GM13976 (cell line): ENCODE results near the gene PHF23.

Source experiments
- DNase-seq: peaks from one replicate; pipeline ENCODE4 v3.0.0; 2012; ENCODE audit warnings: low spot score
- CTCF ChIP-seq: IDR thresholded peaks from 2 replicates; pipeline ENCODE4 v1.5.1; 2012; ENCODE audit warnings: borderline replicate concordance, mild to moderate bottlenecking; ENCODE audit not compliant: insufficient read depth; ENCODE audit errors: extremely low read depth, missing control alignments, control extremely low read depth
- in situ Hi-C: fragments of 300-500 bp; cut with MboI; formaldehyde crosslinking; loops from one replicate; pipeline ENCODE4 v1.12.0; 2022; ENCODE audit warnings: low sequenced_read_pairs, mixed read lengths, inconsistent platforms; ENCODE audit not compliant: unreplicated experiment

PHF23 gene

GRCh38 chr17:7232114-7232513 lies 7.1 kb downstream of the PHF23 start:
- DNase-seq, result no peak
- no peak for TF ChIP-seq CTCF
- in situ Hi-C loops, result no loop called here

- no peak for DNase-seq
- in situ Hi-C loops, result no loop called here
- TF ChIP-seq CTCF, result no peak
Observed at GRCh38 chr17:7229504-7229903, 9.8 kb downstream of the PHF23 start.

GRCh38 chr17:7228920-7229319 lies 10.3 kb downstream of the PHF23 start:
- DNase-seq, result no peak
- in situ Hi-C loops, result no loop called here
- no peak for TF ChIP-seq CTCF

- no peak for TF ChIP-seq CTCF
- no peak for DNase-seq
- in situ Hi-C loops, result no loop called here
Observed at GRCh38 chr17:7226721-7227710, 12.2 kb downstream of the PHF23 start.

- no peak for DNase-seq
- no peak for TF ChIP-seq CTCF
- in situ Hi-C loops, result no loop called here
Observed at GRCh38 chr17:7225711-7226331, 13.4 kb downstream of the PHF23 start.

GRCh38 chr17:7224661-7225111 lies 14.6 kb downstream of the PHF23 start:
- no peak for TF ChIP-seq CTCF
- in situ Hi-C loops, result no loop called here
- no peak for DNase-seq
